A673 (cell line): ENCODE data around the gene FAIM2. TPM values are rescaled to one million over a fixed set of nuclear protein-coding genes. Genes with fewer than 3 reads are reported as not detected.

Source experiments
- BruUV-seq: library from RNA; stranded (reverse); fragments of 400-500 nt; replicated peaks from 2 replicates; lab custom pipeline; 2021; lab: Mats Ljungman, UMichigan
- CTCF ChIA-PET: fragments of 300-600 bp; sonication (Branson Sonifier 250); formaldehyde crosslinking; loops from one replicate; lab custom pipeline; 2022; ENCODE audit warnings: antibody characterized with exemption; lab: Charles Lee
- POLR2A ChIA-PET: fragments of 300-600 bp; sonication (Branson Sonifier 250); formaldehyde crosslinking; loops from one replicate; lab custom pipeline; 2022; ENCODE audit warnings: antibody characterized with exemption; ENCODE audit not compliant: low non-redundant PET; lab: Charles Lee
- DNase-seq: peaks from one replicate; pipeline ENCODE4 v3.0.0-alpha.2; 2015; ENCODE audit warnings: low spot score
- H3K27ac ChIP-seq: fragments of 200-600 bp; sonication (generic); 2 replicates; pipeline ENCODE4 v1.5.1; 2016; ENCODE audit warnings: mixed run types, low read depth, mild to moderate bottlenecking, mixed read lengths, antibody characterized with exemption, low read length; ENCODE audit not compliant: poor library complexity, severe bottlenecking
- H3K27me3 ChIP-seq: fragments of 200-600 bp; sonication (generic); replicated peaks from 2 replicates; pipeline ENCODE4 v1.6.1; 2017; ENCODE audit warnings: mixed run types, low read depth, mild to moderate bottlenecking, mixed read lengths, antibody characterized with exemption, low read length; ENCODE audit not compliant: insufficient read depth, poor library complexity
- H3K36me3 ChIP-seq: fragments of 200-600 bp; sonication (generic); 2 replicates; pipeline ENCODE4 v1.6.1; 2016; ENCODE audit warnings: mixed run types, mild to moderate bottlenecking, mixed read lengths, antibody characterized with exemption, low read length; ENCODE audit not compliant: insufficient read depth, poor library complexity, severe bottlenecking
- H3K4me1 ChIP-seq: fragments of 200-600 bp; sonication (generic); 2 replicates; pipeline ENCODE4 v1.6.1; 2017; ENCODE audit warnings: mixed run types, mild to moderate bottlenecking, mixed read lengths, antibody characterized with exemption, low read length; ENCODE audit not compliant: insufficient read depth, poor library complexity, severe bottlenecking
- H3K4me3 ChIP-seq: fragments of 200-600 bp; sonication (generic); 2 replicates; pipeline ENCODE4 v1.5.1; 2016; ENCODE audit warnings: low read depth, mixed run types, mild to moderate bottlenecking, mixed read lengths, low read length; ENCODE audit not compliant: poor library complexity, severe bottlenecking
- H3K9me3 ChIP-seq: fragments of 200-600 bp; sonication (generic); 2 replicates; pipeline ENCODE4 v1.6.1; 2016; ENCODE audit warnings: mixed run types, low read depth, mild to moderate bottlenecking, mixed read lengths, antibody characterized with exemption, low read length; ENCODE audit not compliant: poor library complexity, severe bottlenecking
- CTCF ChIP-seq: fragments of 300-800, 200-600 bp; sonication (generic); conservative IDR thresholded peaks from 2 replicates; pipeline ENCODE4 v1.5.1; 2017; ENCODE audit warnings: low read depth, mild to moderate bottlenecking, antibody characterized with exemption, low read length, moderate library complexity, mixed read lengths
- EZH2 ChIP-seq: fragments of 200-600 bp; sonication (generic); IDR thresholded peaks from 2 replicates; pipeline ENCODE4 v1.6.1; 2017; ENCODE audit warnings: borderline replicate concordance, low read depth, mild to moderate bottlenecking, mixed read lengths, antibody characterized with exemption, low read length; ENCODE audit not compliant: poor library complexity, severe bottlenecking
- intact Hi-C: fragments of 100-400 bp; cut with micrococcal nuclease; formaldehyde crosslinking; loops from one replicate; pipeline ENCODE4 v1.10.0; 2022; ENCODE audit not compliant: unreplicated experiment
- total RNA-seq: library from RNA; stranded (reverse); gene quantifications from 2 replicates; pipeline ENCODE4 v1.2.3, GENCODE V29; 2021

FAIM2 gene
- total RNA-seq, 1 experiment from 2014 or later = not detected

DNA sequence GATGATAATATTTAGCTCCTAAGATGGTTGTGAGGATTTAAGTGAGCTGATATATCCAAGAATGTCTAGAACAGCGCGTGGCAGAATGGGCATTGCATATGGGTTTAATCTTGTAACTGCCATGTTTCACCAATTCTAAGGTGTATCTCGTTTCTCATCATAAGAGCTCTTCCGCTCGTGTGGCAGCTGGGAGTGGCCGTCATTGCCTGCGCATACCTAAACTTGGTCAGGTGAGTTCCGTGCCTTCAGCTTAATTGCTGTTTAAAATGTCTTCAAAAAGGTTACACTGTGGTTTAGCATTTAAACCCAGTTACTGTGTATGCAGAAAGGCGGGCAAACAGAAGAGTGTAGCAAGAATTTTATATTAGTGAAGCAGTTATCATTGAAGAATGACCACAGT, 42.4 kb upstream of the FAIM2 start:
- no TSS peak for BruUV-seq
- no peaks in the 10 kb centered on the region for H3K36me3 ChIP-seq
- H3K4me3 ChIP-seq = no peak overlapping the region
- no peaks in the 10 kb centered on the region for H3K4me1 ChIP-seq
- intact Hi-C loops = loop anchor here (5.0 to 10.0 kb wide), 2 partner anchors 79 to 171 kb away; no protein-coding TSS in a partner anchor
- DNase-seq = no peak
- H3K27ac ChIP-seq = no peak overlapping the region
- no peaks in the 10 kb centered on the region for H3K9me3 ChIP-seq
- no peak for TF ChIP-seq CTCF
- no peak for TF ChIP-seq EZH2
- ChIA-PET POLR2A (no interaction called here), CTCF (interaction anchor here (0.6 to 1.8 kb wide), 11 partner anchors 8 to 147 kb away, joined by 3 to 10 read pairs (median 4); no protein-coding TSS in a partner anchor)
- H3K27me3 ChIP-seq = no peaks in the 10 kb centered on the region

DNA sequence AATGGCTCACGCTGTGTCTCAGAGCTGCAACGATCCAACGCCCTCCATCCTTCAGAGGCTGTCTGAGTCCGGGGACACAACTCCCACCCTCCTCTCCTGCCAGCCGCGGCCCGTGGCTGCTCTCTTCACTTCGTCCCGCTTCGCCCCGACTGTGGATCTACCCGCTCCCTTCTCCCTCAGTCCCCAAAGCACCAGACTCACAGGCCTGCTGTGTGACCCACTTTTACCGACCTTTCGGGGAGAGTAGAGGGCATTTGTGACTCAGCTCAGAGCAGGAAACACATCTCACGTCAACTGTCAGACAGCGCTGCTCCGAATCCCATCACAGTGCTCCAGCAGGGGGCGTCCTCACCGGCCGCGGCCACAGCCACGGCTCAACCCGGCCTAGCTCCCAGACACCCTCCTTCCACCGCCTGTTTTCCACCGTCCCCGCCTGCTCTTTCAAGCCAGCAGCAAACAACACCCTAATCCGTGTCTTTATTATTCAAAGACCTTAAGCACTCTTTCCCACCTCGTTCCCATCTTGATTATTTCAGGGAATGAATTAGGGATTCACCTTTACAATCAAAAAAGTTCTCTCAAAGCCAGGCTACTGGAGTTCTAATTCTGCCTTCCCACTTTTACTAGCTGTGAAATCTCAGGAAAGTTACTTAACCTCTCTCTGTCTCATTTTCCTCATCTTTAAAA, 41.8 kb upstream of the FAIM2 start:
- peak; percentile 82 for DNase-seq
- Histone ChIP-seq H3K4me1 (no peaks in the 10 kb centered on the region), H3K36me3 (no peaks in the 10 kb centered on the region), H3K27me3 (no peaks in the 10 kb centered on the region), H3K9me3 (no peaks in the 10 kb centered on the region), H3K4me3 (peak overlapping the region; percentile 30), H3K27ac (no peak overlapping the region)
- ChIA-PET POLR2A (no interaction called here), CTCF (interaction anchor here (0.6 to 1.8 kb wide), 14 partner anchors 8 to 146 kb away, joined by 3 to 10 read pairs (median 4); no protein-coding TSS in a partner anchor)
- TF ChIP-seq EZH2 (no peak), CTCF (peak; percentile 97)
- no TSS peak for BruUV-seq
- intact Hi-C loops = loop anchor here (5.0 to 10.0 kb wide), 2 partner anchors 78 to 171 kb away; no protein-coding TSS in a partner anchor

GRCh38 chr12:49944718-49945117, 41.0 kb upstream of the FAIM2 start:
- no peak overlapping the region for H3K4me3 ChIP-seq
- no peaks in the 10 kb centered on the region for H3K9me3 ChIP-seq
- H3K36me3 ChIP-seq = no peaks in the 10 kb centered on the region
- ChIA-PET CTCF (interaction anchor here (1.6 kb wide), 1 partner anchor 78 kb away, joined by 7 read pairs; no protein-coding TSS in a partner anchor), POLR2A (no interaction called here)
- no peaks in the 10 kb centered on the region for H3K27me3 ChIP-seq
- no peaks in the 10 kb centered on the region for H3K4me1 ChIP-seq
- no peak overlapping the region for H3K27ac ChIP-seq
- DNase-seq = no peak
- intact Hi-C loops = loop anchor here (5.0 to 10.0 kb wide), 2 partner anchors 77 to 170 kb away; no protein-coding TSS in a partner anchor
- BruUV-seq = no TSS peak
- no peak for TF ChIP-seq CTCF
- no peak for TF ChIP-seq EZH2
